Mesendoderm (in vitro differentiated cells): ENCODE results near the gene EFL1.

Experiments used
- DNase-seq: peaks from one replicate; pipeline ENCODE4 v3.0.0; 2013
- H2AK5ac ChIP-seq: 2 replicates; pipeline ENCODE4 v1.6.1; 2013; ENCODE audit warnings: low read length, inconsistent platforms
- H2BK120ac ChIP-seq: 2 replicates; pipeline ENCODE4 v1.6.1; 2013; ENCODE audit warnings: low read depth, mild to moderate bottlenecking, low read length, moderate library complexity, mixed read lengths
- H2BK15ac ChIP-seq: replicated peaks from 2 replicates; pipeline ENCODE4 v1.6.1; 2013; ENCODE audit warnings: low read depth, mild to moderate bottlenecking, moderate library complexity
- H2BK5ac ChIP-seq: 2 replicates; pipeline ENCODE4 v1.6.1; 2013; ENCODE audit warnings: low read length, inconsistent platforms
- H3K18ac ChIP-seq: 2 replicates; pipeline ENCODE4 v1.6.1; 2013; ENCODE audit warnings: mild to moderate bottlenecking, low read length, mixed read lengths
- H3K23ac ChIP-seq: one replicate; pipeline ENCODE4 v1.6.1; 2013; ENCODE audit warnings: low read length
- H3K27ac ChIP-seq: 2 replicates; pipeline ENCODE4 v1.5.1; 2013; ENCODE audit warnings: low read depth, mild to moderate bottlenecking, inconsistent platforms, low read length, moderate library complexity
- H3K27me3 ChIP-seq: 2 replicates; pipeline ENCODE4 v1.6.1; 2013; ENCODE audit warnings: low read length, control low read depth, mild to moderate bottlenecking, inconsistent platforms; ENCODE audit not compliant: insufficient read depth, poor library complexity
- H3K36me3 ChIP-seq: 2 replicates; pipeline ENCODE4 v1.6.1; 2013; ENCODE audit warnings: low read length, inconsistent platforms; ENCODE audit not compliant: control insufficient read depth, insufficient read depth
- H3K4ac ChIP-seq: one replicate; pipeline ENCODE4 v1.6.1; 2013; ENCODE audit warnings: low read depth, mild to moderate bottlenecking, low read length, moderate library complexity
- H3K4me1 ChIP-seq: 2 replicates; pipeline ENCODE4 v1.6.1; 2013; ENCODE audit warnings: low read depth, low read length, inconsistent platforms; ENCODE audit not compliant: control insufficient read depth
- H3K4me2 ChIP-seq: 2 replicates; pipeline ENCODE4 v1.6.1; 2013; ENCODE audit warnings: low read length
- H3K4me3 ChIP-seq: 2 replicates; pipeline ENCODE4 v1.5.1; 2013; ENCODE audit warnings: mild to moderate bottlenecking, low read length
- H3K56ac ChIP-seq: one replicate; pipeline ENCODE4 v1.6.1; 2013; ENCODE audit warnings: low read length
- H3K79me1 ChIP-seq: 2 replicates; pipeline ENCODE4 v1.6.1; 2013; ENCODE audit warnings: low read length, inconsistent platforms
- H3K79me2 ChIP-seq: 2 replicates; pipeline ENCODE4 v1.6.1; 2013; ENCODE audit warnings: mild to moderate bottlenecking, low read length; ENCODE audit not compliant: control insufficient read depth, insufficient read depth
- H3K9ac ChIP-seq: 2 replicates; pipeline ENCODE4 v1.6.1; 2013; ENCODE audit warnings: low read length, inconsistent platforms
- H4K5ac ChIP-seq: one replicate; pipeline ENCODE4 v1.6.1; 2013; ENCODE audit warnings: low read length
- H4K8ac ChIP-seq: one replicate; pipeline ENCODE4 v1.6.1; 2013; ENCODE audit warnings: low read depth, mild to moderate bottlenecking, control low read depth, low read length, moderate library complexity
- WGBS: extraction: QIAGEN DNeasy Blood & Tissue Kit; methylation state at CpG from one replicate; pipeline ENCODE4 v1.1.7; 2013; ENCODE audit warnings: low lambda C conversion rate, missing lambda C conversion rate; ENCODE audit not compliant: insufficient coverage; ENCODE audit errors: extremely low coverage; 5-methylcytosine and 5-hydroxymethylcytosine counted together

The EFL1 gene

DNA sequence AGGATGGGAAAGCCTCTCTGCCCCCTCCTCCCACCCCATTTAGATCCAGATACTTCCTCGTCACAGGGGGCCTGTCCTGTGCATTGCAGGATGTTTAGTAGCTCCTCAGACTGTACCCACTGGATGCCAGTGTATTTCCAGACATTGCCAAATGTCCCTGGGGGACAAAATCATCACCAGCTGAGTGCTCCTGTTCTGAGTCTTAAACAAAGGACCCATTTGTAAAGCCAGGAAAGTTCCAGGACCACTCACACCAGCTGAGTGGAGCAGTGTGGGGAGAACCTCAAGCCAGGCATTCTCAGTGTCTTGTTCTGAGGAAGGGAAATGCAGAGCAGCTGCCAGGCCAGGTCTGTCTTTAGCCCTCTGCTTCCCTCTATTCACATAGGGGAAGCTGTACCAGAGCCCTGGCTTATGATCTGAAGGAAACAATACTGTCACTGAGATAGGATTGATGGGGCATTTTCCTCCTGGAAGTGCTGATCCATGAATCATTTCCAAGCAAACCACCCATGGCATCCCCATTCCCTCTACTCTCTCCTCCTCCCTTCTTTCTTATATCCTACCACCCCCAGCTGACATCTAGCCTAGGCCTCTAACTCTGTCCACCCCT, 149.3 kb downstream of the EFL1 start:
- no peak for DNase-seq
- Histone ChIP-seq H4K8ac (no peak overlapping the region), H3K27ac (no peak overlapping the region)

DNA sequence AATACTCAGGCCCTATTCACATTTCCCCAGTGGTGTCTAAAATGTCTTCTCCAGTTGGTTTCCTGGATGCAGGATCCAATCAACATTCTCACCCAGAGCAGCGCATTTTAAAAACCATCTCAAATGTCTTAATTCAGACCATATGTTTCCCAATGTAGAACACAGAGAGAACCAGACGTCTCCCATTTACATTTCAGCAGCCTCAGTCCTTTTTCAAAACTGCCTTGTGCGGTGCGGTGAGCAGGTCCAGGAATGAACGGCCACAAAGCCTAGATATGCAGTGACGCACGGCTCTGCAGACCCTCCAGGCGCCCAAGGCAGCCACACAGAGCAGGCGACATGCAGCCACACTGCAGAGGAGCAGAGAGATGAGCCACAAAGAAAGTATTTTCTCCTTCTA, 150.6 kb downstream of the EFL1 start:
- Histone ChIP-seq H3K23ac (no peak overlapping the region), H3K4me3 (no peak overlapping the region), H3K56ac (no peak overlapping the region), H3K4ac (no peak overlapping the region), H4K5ac (no peak overlapping the region), H3K4me1 (no peaks in the 10 kb centered on the region), H4K8ac (no peak overlapping the region), H3K4me2 (no peak overlapping the region), H3K79me1 (no peaks in the 10 kb centered on the region), H3K27ac (no peak overlapping the region), H2BK15ac (no peak overlapping the region), H3K79me2 (no peaks in the 10 kb centered on the region), H2BK120ac (no peak overlapping the region), H2BK5ac (no peak overlapping the region), H3K9ac (no peak overlapping the region), H3K18ac (no peak overlapping the region), H2AK5ac (no peak overlapping the region), H3K27me3 (no peaks in the 10 kb centered on the region), H3K36me3 (no peaks in the 10 kb centered on the region)
- no peak for DNase-seq
- WGBS: no CpG with 5 or more reads among the region's 9 CpGs

More for the DNA sequence above, 149.3 kb downstream of the EFL1 start:
- Histone ChIP-seq H4K5ac (no peak overlapping the region), H3K4me3 (no peak overlapping the region), H3K9ac (no peak overlapping the region), H3K18ac (no peak overlapping the region), H3K4me1 (no peaks in the 10 kb centered on the region), H3K23ac (no peak overlapping the region), H2BK5ac (no peak overlapping the region), H2BK120ac (no peak overlapping the region), H3K79me2 (no peaks in the 10 kb centered on the region), H3K4ac (no peak overlapping the region), H3K79me1 (no peaks in the 10 kb centered on the region), H3K4me2 (no peak overlapping the region), H3K36me3 (no peaks in the 10 kb centered on the region), H2AK5ac (no peak overlapping the region), H2BK15ac (no peak overlapping the region), H3K27me3 (no peaks in the 10 kb centered on the region), H3K56ac (no peak overlapping the region)
- no CpG with 5 or more reads among the region's 1 CpG for WGBS

DNA sequence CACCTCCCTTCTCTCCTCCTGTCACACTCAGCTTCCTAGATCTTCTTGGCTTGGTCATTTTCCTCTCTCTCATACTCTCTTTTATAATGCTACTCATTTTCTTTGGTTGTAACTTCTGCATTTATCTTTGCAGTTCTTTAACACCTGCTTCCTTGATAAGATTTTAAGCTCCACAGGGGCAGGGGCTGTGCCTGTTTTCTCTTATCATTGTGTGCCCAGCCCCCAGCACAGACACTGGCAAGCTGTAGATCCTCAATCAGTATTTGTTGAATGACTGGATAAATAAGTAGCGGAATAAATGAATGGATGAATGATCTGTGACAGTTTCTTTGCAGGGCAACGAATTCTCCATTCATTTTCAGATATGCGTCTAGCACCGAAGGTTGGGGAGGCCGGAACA, 152.4 kb downstream of the EFL1 start:
- no peak overlapping the region for H3K4ac ChIP-seq
- no peaks in the 10 kb centered on the region for H3K4me1 ChIP-seq
- no peak overlapping the region for H3K9ac ChIP-seq
- H3K23ac ChIP-seq: no peak overlapping the region
- H3K4me2 ChIP-seq: no peak overlapping the region
- no peaks in the 10 kb centered on the region for H3K36me3 ChIP-seq
- no peak overlapping the region for H2BK120ac ChIP-seq
- H3K79me1 ChIP-seq: no peaks in the 10 kb centered on the region
- H2AK5ac ChIP-seq: no peak overlapping the region
- H3K27ac ChIP-seq: no peak overlapping the region
- H2BK15ac ChIP-seq: no peak overlapping the region
- no peak overlapping the region for H3K4me3 ChIP-seq
- no CpG with 5 or more reads among the region's 5 CpGs for WGBS
- DNase-seq: peak; percentile 48
- H4K8ac ChIP-seq: no peak overlapping the region
- no peak overlapping the region for H3K56ac ChIP-seq
- H3K79me2 ChIP-seq: no peaks in the 10 kb centered on the region
- no peaks in the 10 kb centered on the region for H3K27me3 ChIP-seq
- H2BK5ac ChIP-seq: no peak overlapping the region
- H3K18ac ChIP-seq: no peak overlapping the region
- H4K5ac ChIP-seq: no peak overlapping the region

DNA sequence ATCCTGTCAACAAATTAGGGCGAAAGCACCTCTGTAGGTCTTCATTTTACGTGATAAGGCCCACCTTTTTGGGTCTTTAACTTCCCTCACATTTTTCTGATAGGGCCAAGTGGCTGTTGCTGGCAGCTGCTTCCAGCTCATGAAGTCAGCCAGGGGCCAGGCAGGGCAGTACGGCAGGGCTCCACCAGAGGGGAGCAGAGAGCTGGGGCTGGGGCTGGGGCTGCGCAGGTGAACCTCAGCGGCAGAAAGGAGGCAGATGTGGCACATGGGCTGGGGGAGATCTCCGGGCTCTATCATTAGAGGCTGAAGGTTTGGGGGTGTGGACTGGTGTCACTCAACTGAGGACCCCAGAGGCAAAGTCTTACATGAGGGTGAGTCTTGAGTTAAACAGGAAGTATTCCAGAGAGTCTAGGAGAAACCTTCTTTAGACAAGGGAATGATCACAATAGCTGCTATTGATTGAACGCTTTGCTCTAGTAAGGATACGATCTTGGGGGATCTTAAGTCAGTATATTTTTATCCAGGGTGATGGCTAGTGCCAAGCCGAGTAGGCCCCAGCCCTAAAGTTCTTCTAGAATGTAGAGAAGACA, 153.9 kb downstream of the EFL1 start:
- Histone ChIP-seq H3K4me3 (no peak overlapping the region), H4K5ac (no peak overlapping the region), H3K4me1 (no peaks in the 10 kb centered on the region), H3K4ac (no peak overlapping the region), H3K79me2 (no peaks in the 10 kb centered on the region), H4K8ac (no peak overlapping the region), H3K9ac (no peak overlapping the region), H2BK120ac (no peak overlapping the region), H3K23ac (no peak overlapping the region), H3K79me1 (no peaks in the 10 kb centered on the region), H3K56ac (no peak overlapping the region), H3K18ac (no peak overlapping the region), H3K27ac (no peak overlapping the region), H3K4me2 (no peak overlapping the region), H2BK15ac (no peak overlapping the region), H3K36me3 (no peaks in the 10 kb centered on the region), H2BK5ac (no peak overlapping the region), H2AK5ac (no peak overlapping the region), H3K27me3 (no peaks in the 10 kb centered on the region)
- no CpG with 5 or more reads among the region's 9 CpGs for WGBS
- DNase-seq: peak; percentile 66

DNA sequence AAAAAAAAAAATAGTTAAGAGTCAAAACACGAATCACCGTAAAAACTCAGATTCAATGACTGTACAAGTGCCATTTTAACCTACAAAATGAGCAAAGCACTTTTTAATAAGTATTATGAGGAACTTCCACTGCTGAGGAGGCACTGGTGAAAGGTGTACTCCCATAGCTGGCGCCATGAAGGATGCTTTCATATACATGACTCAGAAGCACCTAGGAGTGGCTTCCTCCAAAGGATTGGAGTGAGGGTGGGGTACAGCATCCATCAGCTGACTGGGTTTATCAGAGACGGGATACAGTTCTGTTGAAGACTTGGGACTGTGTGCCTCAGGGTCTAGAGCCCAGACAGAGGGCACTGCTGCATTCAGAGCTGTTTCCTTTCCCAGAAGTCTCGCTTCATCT, 155.9 kb downstream of the EFL1 start:
- no peak overlapping the region for H4K5ac ChIP-seq
- no peak overlapping the region for H2AK5ac ChIP-seq
- no peak overlapping the region for H3K4me2 ChIP-seq
- no peak overlapping the region for H3K27ac ChIP-seq
- no peak overlapping the region for H3K4me3 ChIP-seq
- H3K79me2 ChIP-seq: no peaks in the 10 kb centered on the region
- no CpG with 5 or more reads among the region's 5 CpGs for WGBS
- H3K9ac ChIP-seq: no peak overlapping the region
- no peak overlapping the region for H2BK15ac ChIP-seq
- H4K8ac ChIP-seq: no peak overlapping the region
- H2BK120ac ChIP-seq: no peak overlapping the region
- no peak overlapping the region for H3K56ac ChIP-seq
- H3K4ac ChIP-seq: no peak overlapping the region
- no peaks in the 10 kb centered on the region for H3K79me1 ChIP-seq
- no peak overlapping the region for H2BK5ac ChIP-seq
- H3K36me3 ChIP-seq: no peaks in the 10 kb centered on the region
- H3K27me3 ChIP-seq: no peaks in the 10 kb centered on the region
- H3K4me1 ChIP-seq: no peaks in the 10 kb centered on the region
- no peak overlapping the region for H3K18ac ChIP-seq
- H3K23ac ChIP-seq: no peak overlapping the region
- DNase-seq: no peak
